Stimulated activated CD4-positive, alpha-beta T cell treated with anti-CD3 and anti-CD28 coated beads, TNF-alpha, amount 100 ng/mL, for 1 hour (primary cell): ENCODE results near the gene TBCC.

Source experiments
- DNase-seq, 3 donors: peaks; one replicate each; pipeline ENCODE4 v3.0.0-alpha.2; 2020; ENCODE audit warnings: low read depth in 3 of 3, low spot score in 1 of 3

The TBCC gene

GRCh38 chr6:42745640-42746462 is at the start of gene TBCC:
TSS of gene TBCC (minus strand) at chr6:42746103. CDS start at chr6:42746073, 30 bp downstream.
- peak; percentile 80 to 88 (median 86) for DNase-seq

DNA sequence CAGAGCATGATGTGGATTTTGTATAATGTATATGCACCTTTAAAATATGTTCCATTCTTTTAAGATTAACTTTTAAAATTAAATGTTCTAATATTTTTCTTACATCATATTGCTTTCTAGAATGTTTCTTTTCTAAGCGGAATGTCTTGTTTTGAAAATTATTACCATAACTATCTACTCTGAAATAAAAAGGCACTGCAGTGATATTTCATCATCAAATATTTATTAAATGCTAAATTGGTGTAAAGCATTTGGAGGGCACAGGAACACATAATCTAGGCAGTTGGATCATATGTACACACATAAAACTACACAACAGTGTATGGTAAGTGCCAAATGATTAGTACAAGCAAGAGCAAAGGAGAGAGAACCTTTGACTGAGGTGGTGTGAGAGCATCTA is 49.7 kb upstream of the TBCC start:
- DNase-seq: no peak

- DNase-seq: no peak
Observed at GRCh38 chr6:42791706-42792320, 45.9 kb upstream of the TBCC start.

- no peak for DNase-seq
Observed at GRCh38 chr6:42790549-42791181, 44.8 kb upstream of the TBCC start.

DNA sequence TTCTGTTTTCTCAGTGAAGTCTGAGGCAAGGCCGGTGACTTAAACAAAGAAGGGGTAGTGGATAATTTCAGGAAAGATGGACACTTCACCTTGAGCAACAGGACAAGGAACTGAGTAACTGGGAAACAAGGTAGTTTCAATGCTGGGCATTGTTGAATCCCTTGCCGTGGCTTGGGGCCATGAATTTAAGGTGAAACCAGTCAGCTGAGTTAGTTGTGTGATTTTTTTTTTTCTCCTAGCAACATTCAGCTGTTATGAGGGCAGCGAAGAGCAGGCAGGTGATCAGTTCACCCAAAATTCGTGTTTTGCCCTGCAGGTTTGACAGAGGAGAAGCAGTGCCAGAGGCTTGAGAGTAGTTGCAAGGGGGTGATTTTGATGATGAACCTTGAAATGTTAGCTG is 42.8 kb upstream of the TBCC start:
- DNase-seq: no peak

DNA sequence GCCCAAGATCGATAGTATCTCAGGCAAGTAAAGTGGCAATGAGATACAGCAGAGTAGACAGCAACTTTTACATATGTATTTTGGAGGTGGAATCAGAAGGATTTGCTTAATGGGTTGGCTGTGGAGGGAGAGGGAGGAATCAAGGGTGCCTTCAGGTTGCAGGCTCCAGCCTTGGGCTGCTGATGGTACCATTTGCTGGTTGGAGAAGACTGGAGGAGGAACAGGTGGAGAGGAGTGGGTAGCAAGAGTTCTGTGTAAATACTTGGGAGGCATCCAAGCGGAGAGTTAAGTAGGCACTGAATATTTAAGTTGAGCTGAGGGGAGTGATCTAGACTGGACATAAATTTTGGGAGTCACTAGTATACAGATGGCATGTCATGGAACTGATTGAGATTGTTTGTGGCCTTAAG is 41.2 kb upstream of the TBCC start:
- DNase-seq: no peak

GRCh38 chr6:42786525-42786985 is 40.7 kb upstream of the TBCC start:
- DNase-seq: no peak

DNA sequence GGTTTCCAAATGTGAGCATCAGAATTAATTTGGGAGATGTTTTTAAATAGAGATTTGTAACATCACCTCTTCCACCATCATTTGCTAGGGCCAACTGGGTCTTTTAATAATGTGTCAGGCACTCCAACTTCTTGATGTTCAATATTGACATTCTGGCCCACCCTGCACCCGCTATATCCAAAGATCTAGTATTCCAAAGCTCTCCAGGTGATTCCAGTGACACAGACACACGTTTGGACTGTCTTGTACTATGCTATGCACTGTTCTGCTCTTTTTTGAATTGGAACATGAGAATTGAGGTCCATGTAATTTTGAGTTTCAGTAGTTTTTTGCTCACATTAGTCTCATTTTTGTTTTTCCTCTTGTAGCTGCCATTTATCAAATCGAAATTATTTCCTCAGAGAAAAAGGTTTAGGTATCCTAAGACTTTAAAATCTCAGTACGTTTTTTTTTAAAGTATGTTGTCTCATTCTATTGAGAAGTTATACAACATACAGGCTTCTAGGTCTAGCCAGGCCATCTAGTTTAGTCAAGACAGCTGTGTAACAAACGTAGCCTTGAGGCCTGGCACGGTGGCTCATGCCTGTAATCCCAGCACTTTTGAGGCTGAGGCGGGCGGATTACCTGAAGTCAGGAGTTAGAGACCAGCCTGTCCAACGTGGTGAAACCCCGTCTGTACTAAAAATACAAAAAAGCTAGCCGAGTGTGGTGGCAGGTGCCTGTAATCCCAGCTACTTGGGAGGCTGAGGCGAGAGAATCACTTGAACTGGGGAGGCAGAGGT is 39.0 kb upstream of the TBCC start:
- no peak for DNase-seq

- no peak for DNase-seq
Observed at GRCh38 chr6:42783876-42784642, 38.2 kb upstream of the TBCC start.

DNA sequence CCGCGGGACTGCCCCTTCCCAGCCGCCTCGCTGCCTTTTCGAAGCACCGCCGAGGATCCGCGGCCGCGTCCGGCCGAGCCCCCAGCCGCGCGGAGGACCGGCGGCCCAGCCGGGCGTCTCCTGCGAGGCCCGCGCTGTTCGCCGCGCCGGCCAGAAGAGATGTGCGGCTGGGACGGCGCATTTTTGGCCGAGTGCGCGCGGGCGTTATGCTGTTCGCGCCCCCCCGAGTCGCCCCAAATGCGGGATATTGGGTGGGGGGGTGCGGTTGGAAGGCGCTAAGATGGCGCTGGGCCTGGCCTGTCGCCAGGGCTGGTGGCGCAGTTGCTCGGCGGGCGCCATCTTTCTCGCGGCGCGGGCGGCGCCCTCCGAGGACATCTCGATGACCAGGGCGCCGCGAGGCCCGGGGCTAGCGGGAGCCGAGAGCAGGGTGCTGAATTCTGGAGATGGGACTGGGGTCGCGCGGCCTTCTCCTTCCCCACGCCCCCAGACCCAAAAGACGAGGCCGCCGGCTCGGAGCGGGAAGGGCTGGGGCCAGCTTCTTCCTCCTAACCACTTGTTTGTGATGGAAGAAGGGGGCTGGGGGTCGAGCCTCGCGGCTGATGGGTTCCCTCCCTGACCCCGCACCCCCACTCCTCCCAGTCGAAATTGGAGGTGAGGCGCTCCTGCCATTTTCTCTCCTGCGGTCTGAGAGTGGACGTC is 37.4 kb upstream of the TBCC start:
- peak; percentile 56 to 66 (median 65) for DNase-seq

DNA sequence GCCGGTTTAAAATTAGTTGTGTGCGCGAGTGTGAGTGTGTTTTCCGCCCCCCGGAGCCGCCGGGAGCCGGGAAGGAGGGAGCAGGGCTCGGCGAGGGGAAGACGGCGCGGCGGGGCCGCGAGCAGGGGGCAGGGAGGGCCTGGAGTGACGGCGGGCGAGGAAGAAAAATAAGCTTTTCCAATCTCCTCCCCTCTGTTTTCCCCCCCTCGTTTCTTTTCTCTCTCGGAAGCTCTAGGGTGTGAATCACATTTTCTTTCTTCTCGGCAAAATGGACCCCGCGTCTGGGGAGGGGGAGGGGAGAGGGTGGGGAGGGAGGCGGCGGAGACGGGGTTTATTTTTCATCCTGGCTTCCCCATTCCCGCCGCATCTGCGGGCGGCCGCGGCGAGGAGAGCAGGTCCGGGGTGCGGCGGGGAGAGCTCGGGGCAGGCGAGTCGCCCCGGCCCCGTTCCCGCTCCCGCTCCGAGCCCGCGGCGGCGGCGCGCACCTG is 36.8 kb upstream of the TBCC start:
- DNase-seq: peak; percentile 58 to 69 (median 60)

- DNase-seq: peak in 2 of 3 donors; percentile 47 to 73
Observed at GRCh38 chr6:42781796-42782688, 36.1 kb upstream of the TBCC start, which contains the start of gene BICRAL. TSS of gene BICRAL (plus strand) at chr6:42782052. CDS start at chr6:42822023, 39,971 bp downstream.

DNA sequence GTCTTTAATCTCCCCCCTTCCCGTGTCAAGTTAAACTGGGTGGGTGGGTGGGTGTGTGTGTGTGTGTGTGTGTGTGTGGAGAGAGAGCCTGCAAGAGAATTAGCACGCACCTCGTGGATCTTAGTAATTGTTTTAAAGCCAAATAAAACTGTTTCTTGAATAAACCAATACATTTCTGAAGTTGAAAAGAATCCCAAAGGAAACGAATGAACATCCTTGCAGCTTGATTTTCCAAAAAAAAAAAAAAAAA is 35.6 kb upstream of the TBCC start:
- no peak for DNase-seq

GRCh38 chr6:42779521-42779920 is 33.6 kb upstream of the TBCC start:
- DNase-seq: no peak

DNA sequence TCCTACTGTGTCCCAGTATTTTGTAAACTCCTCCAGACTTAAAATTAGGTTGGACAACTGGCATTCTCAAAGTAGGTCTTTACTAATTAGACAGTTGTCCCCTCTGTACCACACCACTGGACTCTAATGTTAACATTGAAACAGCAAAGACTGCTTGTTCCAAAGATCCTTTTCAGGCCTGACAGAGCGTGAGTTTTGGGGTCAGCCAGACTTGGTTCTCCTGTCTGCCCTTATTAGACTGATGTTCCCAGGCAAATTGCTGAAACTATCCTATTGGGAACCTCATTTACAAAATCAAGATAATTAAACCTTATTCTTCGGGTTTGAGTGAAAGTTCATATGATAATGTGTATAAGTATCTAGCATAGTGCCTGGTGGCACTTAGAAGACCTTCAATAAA is 32.2 kb upstream of the TBCC start:
- DNase-seq: no peak

DNA sequence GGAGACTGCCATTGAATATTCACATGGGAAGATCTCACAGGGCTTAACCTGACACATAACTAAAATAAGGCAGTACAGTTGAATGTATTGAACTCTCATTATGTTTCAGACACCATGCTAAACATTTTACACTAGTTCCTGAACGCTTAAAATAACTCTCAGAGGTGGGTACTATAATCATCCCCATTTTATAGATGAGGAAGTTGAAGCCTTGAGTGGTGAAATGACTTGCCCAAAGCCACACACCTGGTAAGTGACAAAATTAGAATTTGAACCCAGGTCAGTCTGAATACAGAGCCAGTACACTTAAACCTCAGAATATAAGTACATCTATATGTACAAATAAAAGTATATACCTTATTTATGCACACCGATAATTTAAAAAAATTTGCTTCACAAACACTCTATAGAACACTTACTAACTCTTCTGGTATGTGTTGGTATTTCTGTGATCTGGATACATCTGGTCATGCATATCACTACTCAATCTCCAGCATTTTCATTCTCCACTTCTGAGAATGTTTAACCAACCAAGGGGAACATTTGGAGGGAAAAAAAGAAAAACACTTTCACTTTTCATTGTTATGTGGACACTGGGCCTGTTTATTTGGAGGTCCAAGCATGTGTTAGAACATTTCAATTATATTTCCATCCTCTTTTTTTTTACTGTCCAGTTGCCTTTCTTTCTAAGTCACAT is 31.4 kb upstream of the TBCC start:
- no peak for DNase-seq

DNA sequence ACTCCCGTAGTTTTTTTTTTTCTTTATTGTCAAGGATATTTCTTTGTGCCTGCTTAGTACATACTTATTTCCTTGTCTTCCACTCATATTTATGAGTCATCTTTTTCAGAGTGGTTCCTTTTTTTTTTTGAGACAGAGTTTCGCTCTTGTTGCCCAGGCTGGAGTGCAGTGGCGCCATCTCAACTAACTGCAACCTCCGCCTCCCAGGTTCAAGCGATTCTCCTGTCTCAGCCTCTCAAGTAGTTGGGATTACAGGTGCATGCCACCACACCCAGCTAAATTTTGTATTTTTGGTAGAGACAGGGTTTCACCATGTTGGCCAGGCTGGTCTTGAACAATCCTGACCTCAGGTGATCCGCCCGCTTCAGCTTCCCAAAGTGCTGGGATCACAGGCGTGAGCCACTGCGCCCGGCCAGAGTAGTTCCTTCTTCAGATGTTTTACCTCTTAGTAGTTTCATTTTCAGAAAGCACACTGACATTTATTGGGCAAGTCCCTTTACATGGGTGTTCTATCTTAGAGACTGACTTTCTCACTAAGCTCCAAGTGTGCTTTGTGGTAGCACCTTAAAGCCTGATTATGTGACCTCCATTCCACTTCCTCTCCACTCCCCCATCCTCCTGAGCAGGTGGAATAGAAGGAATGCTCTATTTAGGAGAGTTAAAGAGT is 29.1 kb upstream of the TBCC start:
- peak in 1 of 3 donors; percentile 27 for DNase-seq

DNA sequence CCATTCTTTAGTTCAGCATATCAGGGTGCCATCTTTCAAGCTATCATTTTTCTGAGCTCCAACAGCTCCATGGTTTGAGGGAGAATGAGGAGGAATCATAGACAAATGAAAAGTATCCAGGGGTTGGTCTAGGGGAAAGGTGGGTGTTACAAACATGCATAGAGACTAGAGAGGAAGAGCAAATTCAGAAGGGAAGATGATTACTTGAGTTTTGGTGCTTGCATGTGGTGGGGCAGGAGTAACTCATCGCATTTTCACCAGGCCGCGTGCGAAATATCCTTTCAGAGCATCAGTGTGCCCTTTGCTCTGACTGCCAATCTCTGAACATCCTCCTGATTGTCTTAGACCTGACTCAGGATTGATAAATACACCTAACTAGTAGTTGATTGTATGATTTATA is 28.3 kb upstream of the TBCC start:
- no peak for DNase-seq
